Upper lobe of left lung (tissue), 4 donors: Measurements from ENCODE around the gene SLA2.

Experiments
- EP300 ChIP-seq, 4 donors: sonication (generic); formaldehyde crosslinking; IDR thresholded peaks; one replicate each; pipeline ENCODE4 v1.5.1; 2017; ENCODE audit warnings: antibody characterized with exemption in 4 of 4, control low read depth in 2 of 4
- POLR2A ChIP-seq, 4 donors: fragments of 450-650 bp; IDR thresholded peaks; one replicate each; pipeline ENCODE4 v1.5.1; 2016 to 2017; ENCODE audit warnings: antibody characterized with exemption in 4 of 4, mild to moderate bottlenecking in 2 of 4
- POLR2AphosphoS5 ChIP-seq, 2 donors: sonication (generic); formaldehyde crosslinking; IDR thresholded peaks; one replicate each; pipeline ENCODE4 v1.5.1; 2017; ENCODE audit warnings: antibody characterized with exemption in 2 of 2
- TF ChIP-seq, protein P1 (sequence below), 6 experiments: fragments of 450-650 bp in 4 of 6; fragments of 200-600 bp in 2 of 6; sonication (generic) in 2 of 6; IDR thresholded peaks; one replicate each; pipeline ENCODE4 v1.5.1; 2016 to 2019; ENCODE audit warnings: antibody characterized with exemption in 6 of 6

GRCh38 chr20:36682311-36682710 is 36.3 kb upstream of the SLA2 start:
- TF ChIP-seq, protein P1, sequence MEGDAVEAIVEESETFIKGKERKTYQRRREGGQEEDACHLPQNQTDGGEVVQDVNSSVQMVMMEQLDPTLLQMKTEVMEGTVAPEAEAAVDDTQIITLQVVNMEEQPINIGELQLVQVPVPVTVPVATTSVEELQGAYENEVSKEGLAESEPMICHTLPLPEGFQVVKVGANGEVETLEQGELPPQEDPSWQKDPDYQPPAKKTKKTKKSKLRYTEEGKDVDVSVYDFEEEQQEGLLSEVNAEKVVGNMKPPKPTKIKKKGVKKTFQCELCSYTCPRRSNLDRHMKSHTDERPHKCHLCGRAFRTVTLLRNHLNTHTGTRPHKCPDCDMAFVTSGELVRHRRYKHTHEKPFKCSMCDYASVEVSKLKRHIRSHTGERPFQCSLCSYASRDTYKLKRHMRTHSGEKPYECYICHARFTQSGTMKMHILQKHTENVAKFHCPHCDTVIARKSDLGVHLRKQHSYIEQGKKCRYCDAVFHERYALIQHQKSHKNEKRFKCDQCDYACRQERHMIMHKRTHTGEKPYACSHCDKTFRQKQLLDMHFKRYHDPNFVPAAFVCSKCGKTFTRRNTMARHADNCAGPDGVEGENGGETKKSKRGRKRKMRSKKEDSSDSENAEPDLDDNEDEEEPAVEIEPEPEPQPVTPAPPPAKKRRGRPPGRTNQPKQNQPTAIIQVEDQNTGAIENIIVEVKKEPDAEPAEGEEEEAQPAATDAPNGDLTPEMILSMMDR (IDR thresholded peaks at IDR 0.05), result no peak
- TF ChIP-seq POLR2A (IDR thresholded peaks at IDR 0.05) (no peak), POLR2AphosphoS5 (IDR thresholded peaks at IDR 0.05) (no peak), EP300 (IDR thresholded peaks at IDR 0.05) (no peak)
